UCSD-AML1 (cell line): ENCODE results near the gene AP5Z1.

Experiments
- DNase-seq: peaks from one replicate; lab custom pipeline; 2025; ENCODE audit not compliant: unreplicated experiment; lab: John Stamatoyannopoulos, UW

Gene AP5Z1

GRCh38 chr7:4837803-4838625, 62.6 kb downstream of the AP5Z1 start:
- DNase-seq = no peak

GRCh38 chr7:4838626-4839334, 63.4 kb downstream of the AP5Z1 start:
- no peak for DNase-seq

GRCh38 chr7:4840079-4840501, 64.7 kb downstream of the AP5Z1 start:
- no peak for DNase-seq
